Nephron progenitor cell (in vitro differentiated cells): Measurements from ENCODE around the gene RARRES2.
"Not testable (repeated sequence)": the region's sequence is repeated elsewhere in the genome, so short reads cannot be mapped to it uniquely, and the experiment has no call there.

Experiments
- DNase-seq: peaks from one replicate; pipeline ENCODE4 v3.0.0; 2021
- H3K27ac Mint-ChIP-seq: 2 replicates; pipeline ENCODE4 v1.8.0; 2021; ENCODE audit warnings: mild to moderate bottlenecking, moderate library complexity, mixed read lengths
- H3K27me3 Mint-ChIP-seq: 2 replicates; pipeline ENCODE4 v1.8.0; 2021; ENCODE audit warnings: mild to moderate bottlenecking, low read depth, mixed read lengths; ENCODE audit not compliant: poor library complexity
- H3K36me3 Mint-ChIP-seq: 2 replicates; pipeline ENCODE4 v1.8.0; 2021; ENCODE audit warnings: low read depth, mixed read lengths
- H3K4me1 Mint-ChIP-seq: 2 replicates; pipeline ENCODE4 v1.8.0; 2021; ENCODE audit warnings: mixed read lengths
- H3K4me3 Mint-ChIP-seq: 2 replicates; pipeline ENCODE4 v1.8.0; 2021; ENCODE audit warnings: mild to moderate bottlenecking, moderate library complexity, mixed read lengths
- H3K9me3 Mint-ChIP-seq: 2 replicates; pipeline ENCODE4 v1.8.0; 2021; ENCODE audit warnings: mild to moderate bottlenecking, moderate library complexity, mixed read lengths
- TF ChIP-seq, protein P1 (sequence below): fragments of 200-600 bp; sonication (generic); IDR thresholded peaks from 2 replicates; pipeline ENCODE4 v1.5.0; 2021; ENCODE audit warnings: antibody characterized with exemption

RARRES2 gene

DNA sequence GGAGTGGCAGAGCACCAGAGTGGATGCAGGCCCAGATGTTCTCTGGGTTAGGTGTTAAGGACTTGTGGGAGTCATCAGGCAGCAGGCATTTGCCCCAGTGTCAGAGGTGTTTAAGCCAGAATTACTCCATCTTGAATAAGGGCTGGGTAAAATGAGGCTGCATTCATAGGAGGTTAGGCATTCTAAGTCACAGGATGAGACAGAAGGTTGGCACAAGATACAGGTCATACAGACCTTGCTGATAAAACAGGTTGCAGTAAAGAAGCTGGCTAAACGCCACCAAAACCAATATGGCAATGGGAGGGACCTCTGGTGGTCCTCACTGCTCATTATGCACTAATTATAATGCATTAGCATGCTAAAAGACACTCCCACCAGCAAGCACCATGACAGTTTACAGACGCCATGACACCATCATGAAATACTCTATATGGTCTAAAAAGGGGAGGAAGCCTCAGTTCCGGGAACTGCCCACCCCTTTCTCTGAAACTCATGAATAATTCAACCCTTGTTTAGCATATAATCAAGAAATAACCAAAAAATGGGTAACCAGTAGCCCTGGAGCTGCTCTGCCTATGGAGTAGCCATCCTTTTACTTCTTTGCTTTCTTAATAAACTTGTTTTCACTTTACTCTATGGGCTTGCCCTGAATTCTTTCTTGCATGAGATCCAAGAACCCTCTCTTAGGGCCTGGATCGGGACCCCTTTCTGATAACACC is 19.2 kb downstream of the RARRES2 start:
- no peak for DNase-seq
- Mint-ChIP-seq H3K4me1 (peaks cover 19% of the 10 kb centered on the region), H3K27ac (no peak overlapping the region), H3K9me3 (no peaks in the 10 kb centered on the region), H3K36me3 (no peaks in the 10 kb centered on the region), H3K4me3 (no peak overlapping the region), H3K27me3 (peaks cover 19% of the 10 kb centered on the region)
- TF ChIP-seq, protein P1, sequence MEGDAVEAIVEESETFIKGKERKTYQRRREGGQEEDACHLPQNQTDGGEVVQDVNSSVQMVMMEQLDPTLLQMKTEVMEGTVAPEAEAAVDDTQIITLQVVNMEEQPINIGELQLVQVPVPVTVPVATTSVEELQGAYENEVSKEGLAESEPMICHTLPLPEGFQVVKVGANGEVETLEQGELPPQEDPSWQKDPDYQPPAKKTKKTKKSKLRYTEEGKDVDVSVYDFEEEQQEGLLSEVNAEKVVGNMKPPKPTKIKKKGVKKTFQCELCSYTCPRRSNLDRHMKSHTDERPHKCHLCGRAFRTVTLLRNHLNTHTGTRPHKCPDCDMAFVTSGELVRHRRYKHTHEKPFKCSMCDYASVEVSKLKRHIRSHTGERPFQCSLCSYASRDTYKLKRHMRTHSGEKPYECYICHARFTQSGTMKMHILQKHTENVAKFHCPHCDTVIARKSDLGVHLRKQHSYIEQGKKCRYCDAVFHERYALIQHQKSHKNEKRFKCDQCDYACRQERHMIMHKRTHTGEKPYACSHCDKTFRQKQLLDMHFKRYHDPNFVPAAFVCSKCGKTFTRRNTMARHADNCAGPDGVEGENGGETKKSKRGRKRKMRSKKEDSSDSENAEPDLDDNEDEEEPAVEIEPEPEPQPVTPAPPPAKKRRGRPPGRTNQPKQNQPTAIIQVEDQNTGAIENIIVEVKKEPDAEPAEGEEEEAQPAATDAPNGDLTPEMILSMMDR, result no peak

DNA sequence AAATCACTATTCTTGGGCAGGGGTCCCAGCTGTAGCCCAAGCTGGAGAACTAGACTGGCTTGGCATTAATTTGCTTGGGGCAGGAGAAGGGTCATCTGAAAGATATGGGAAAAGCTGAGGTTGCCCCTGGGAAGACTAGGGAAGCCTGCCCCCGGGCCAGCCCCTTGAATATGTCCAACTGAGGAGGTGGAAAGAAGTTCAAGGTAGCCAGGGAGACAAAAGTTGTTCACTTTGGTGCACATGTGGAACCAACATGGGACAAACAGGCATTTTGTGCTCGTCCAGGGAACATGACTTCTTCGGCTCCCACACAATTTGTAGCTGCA is 19.7 kb downstream of the RARRES2 start:
- H3K27me3 Mint-ChIP-seq, result peaks cover 19% of the 10 kb centered on the region
- no peak overlapping the region for H3K27ac Mint-ChIP-seq
- no peaks in the 10 kb centered on the region for H3K9me3 Mint-ChIP-seq
- no peak for DNase-seq
- TF ChIP-seq, protein P1, result no peak
- H3K36me3 Mint-ChIP-seq, result no peaks in the 10 kb centered on the region
- peaks cover 19% of the 10 kb centered on the region for H3K4me1 Mint-ChIP-seq
- no peak overlapping the region for H3K4me3 Mint-ChIP-seq

DNA sequence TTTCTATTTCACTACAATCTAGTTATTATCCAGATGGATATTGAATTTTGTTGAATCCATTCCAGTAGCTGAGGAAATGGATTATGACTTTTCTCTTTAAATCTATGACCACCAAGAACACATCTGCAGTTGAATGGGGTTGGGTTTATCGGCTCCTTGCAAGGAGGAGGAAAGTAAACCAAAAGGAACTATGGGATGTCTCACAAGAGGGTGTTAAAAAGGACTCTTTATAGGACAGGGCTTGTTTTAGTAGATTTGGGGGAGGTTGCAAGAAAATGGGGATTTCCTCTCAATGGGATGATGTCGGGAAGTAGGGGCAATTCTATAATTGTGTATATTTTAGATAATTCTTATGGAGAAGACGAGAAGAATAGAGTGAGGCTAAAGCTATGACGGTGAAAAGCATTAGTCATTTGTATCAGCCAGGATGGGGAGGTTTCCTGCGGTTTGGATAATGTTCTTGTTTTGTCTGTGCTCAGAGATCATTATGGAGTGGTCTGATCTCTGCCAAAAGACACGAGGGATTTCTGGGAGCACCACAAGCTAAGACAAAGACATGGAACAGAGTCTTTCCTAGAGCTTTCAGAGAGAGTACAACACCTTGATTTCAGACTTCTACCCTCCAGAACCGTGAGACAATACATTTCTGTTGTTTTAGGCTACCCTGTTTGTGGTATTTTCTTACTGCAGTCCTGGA is 23.5 kb downstream of the RARRES2 start:
- no peak overlapping the region for H3K27ac Mint-ChIP-seq
- H3K4me1 Mint-ChIP-seq, result peaks cover 9% of the 10 kb centered on the region
- H3K9me3 Mint-ChIP-seq, result no peaks in the 10 kb centered on the region
- no peak for DNase-seq
- H3K4me3 Mint-ChIP-seq, result no peak overlapping the region
- no peaks in the 10 kb centered on the region for H3K36me3 Mint-ChIP-seq
- TF ChIP-seq, protein P1, result no peak
- peaks cover 13% of the 10 kb centered on the region for H3K27me3 Mint-ChIP-seq

DNA sequence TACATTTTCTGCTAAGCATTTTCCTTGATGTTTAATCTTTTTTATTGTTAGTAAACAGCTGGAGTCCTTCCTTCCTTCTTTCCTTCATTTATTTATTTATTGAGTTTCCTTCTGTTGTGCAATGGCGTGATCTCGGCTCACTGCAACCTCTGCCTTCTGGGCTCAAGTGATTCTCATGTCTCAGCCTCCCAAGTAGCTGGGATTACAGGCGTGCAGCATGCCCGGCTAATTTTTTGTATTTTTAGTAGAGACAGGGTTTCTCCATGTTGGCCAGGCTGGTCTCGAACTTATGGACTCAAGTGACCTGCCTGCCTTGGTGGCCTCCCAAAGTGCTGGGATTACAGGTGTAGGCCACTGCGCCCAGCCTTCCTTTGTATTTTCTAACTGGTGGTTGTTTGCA is 24.4 kb downstream of the RARRES2 start:
- not testable (repeated sequence) for H3K36me3 Mint-ChIP-seq, H3K4me3 Mint-ChIP-seq, H3K9me3 Mint-ChIP-seq, H3K27ac Mint-ChIP-seq, DNase-seq
- Mint-ChIP-seq H3K27me3 (peaks cover 13% of the 10 kb centered on the region), H3K4me1 (peaks cover 11% of the 10 kb centered on the region)

DNA sequence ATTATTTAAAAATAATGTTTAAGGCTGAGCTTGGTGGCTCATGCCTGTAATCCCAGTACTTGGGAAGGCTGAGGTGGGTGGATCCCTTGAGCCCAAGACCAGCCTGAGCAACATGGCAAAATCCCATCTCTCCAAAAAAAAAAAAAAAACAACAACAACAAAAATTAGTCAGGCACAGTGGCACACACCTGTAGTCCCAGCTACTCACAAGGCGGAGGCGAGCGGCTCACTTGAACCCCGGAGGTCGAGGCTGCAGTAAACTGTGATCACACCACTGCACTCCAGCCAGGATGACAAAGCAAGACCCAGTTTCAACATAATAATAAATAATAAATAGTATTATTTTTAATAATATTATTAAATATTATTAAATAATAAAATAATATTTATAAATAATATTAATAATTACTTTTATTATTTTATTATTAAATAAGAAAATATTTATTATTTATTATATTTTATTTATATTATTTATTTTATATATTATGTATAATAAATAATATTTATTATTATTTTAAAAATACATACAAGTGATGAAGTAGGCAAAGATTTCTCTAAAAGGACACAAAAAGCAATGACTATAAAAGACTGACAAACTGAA is 26.7 kb downstream of the RARRES2 start:
- H3K36me3 Mint-ChIP-seq, result no peaks in the 10 kb centered on the region
- DNase-seq, result no peak
- no peaks in the 10 kb centered on the region for H3K9me3 Mint-ChIP-seq
- H3K4me3 Mint-ChIP-seq, result no peak overlapping the region
- TF ChIP-seq, protein P1, result no peak
- H3K27ac Mint-ChIP-seq, result no peak overlapping the region
- H3K27me3 Mint-ChIP-seq, result no peaks in the 10 kb centered on the region
- peaks cover 11% of the 10 kb centered on the region for H3K4me1 Mint-ChIP-seq

DNA sequence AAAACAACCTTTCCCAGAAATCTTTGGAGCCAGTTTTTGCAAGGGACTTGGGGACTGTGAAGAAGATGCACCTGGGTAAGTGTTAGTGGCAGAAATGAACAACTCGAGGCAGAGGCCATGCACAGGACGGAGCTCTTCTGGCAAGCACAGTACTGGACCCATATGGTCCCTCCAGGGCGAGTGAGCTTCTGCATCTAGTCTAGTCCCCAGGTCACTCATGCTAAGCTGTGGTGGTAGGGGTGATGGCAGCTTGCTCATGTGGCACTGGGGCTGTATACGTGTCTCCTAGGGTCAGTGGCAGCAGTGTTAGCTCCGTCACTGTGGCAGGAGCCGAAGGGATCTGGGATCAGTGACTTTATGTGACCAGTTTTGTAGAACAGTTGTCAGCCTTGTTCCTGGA is 27.6 kb downstream of the RARRES2 start:
- H3K27me3 Mint-ChIP-seq, result no peaks in the 10 kb centered on the region
- peaks cover 15% of the 10 kb centered on the region for H3K4me1 Mint-ChIP-seq
- no peak overlapping the region for H3K4me3 Mint-ChIP-seq
- no peak for DNase-seq
- TF ChIP-seq, protein P1, result no peak
- H3K36me3 Mint-ChIP-seq, result no peaks in the 10 kb centered on the region
- H3K27ac Mint-ChIP-seq, result no peak overlapping the region
- peaks cover 3% of the 10 kb centered on the region for H3K9me3 Mint-ChIP-seq
